HUDEP-2 (cell line): ENCODE measurements around the gene PIK3R5.

Source experiments
- DNase-seq, 76 experiments: peaks; one replicate each; lab custom pipeline; 2025; ENCODE audit not compliant: unreplicated experiment in 76 of 76; lab: John Stamatoyannopoulos, UW

PIK3R5 gene

GRCh38 chr17:8925141-8925540, 40.4 kb downstream of the PIK3R5 start:
- DNase-seq: no peak

- DNase-seq: no peak
Measured at GRCh38 chr17:8924595-8924994, 40.9 kb downstream of the PIK3R5 start.

- no peak for DNase-seq
Measured at GRCh38 chr17:8923762-8924161, 41.7 kb downstream of the PIK3R5 start.

GRCh38 chr17:8922928-8923327, 42.6 kb downstream of the PIK3R5 start:
- DNase-seq: no peak

GRCh38 chr17:8922451-8922850, 43.1 kb downstream of the PIK3R5 start:
- no peak for DNase-seq

- DNase-seq: no peak
Measured at GRCh38 chr17:8921147-8921546, 44.4 kb downstream of the PIK3R5 start.

GRCh38 chr17:8918807-8919465, 46.6 kb downstream of the PIK3R5 start:
- DNase-seq: no peak

- no peak for DNase-seq
Measured at GRCh38 chr17:8916466-8916865, 49.0 kb downstream of the PIK3R5 start.

- no peak for DNase-seq
Measured at GRCh38 chr17:8914554-8914953, 51.0 kb downstream of the PIK3R5 start.

- no peak for DNase-seq
Measured at GRCh38 chr17:8913879-8914278, 51.6 kb downstream of the PIK3R5 start.

- DNase-seq: no peak
Measured at GRCh38 chr17:8913091-8913490, 52.4 kb downstream of the PIK3R5 start.

- DNase-seq: no peak
Measured at GRCh38 chr17:8912084-8912981, 53.2 kb downstream of the PIK3R5 start.

GRCh38 chr17:8910969-8911604, 54.4 kb downstream of the PIK3R5 start:
- DNase-seq: no peak

GRCh38 chr17:8909586-8910270, 55.8 kb downstream of the PIK3R5 start:
- no peak for DNase-seq

GRCh38 chr17:8905331-8905730, 60.2 kb downstream of the PIK3R5 start:
- DNase-seq: no peak

GRCh38 chr17:8904686-8905085, 60.8 kb downstream of the PIK3R5 start:
- DNase-seq: no peak

- DNase-seq: no peak
Measured at GRCh38 chr17:8904201-8904600, 61.3 kb downstream of the PIK3R5 start.

GRCh38 chr17:8900626-8901585, 64.6 kb downstream of the PIK3R5 start:
- no peak for DNase-seq

GRCh38 chr17:8900207-8900606, 65.3 kb downstream of the PIK3R5 start:
- DNase-seq: no peak

- no peak for DNase-seq
Measured at GRCh38 chr17:8898636-8899035, 66.9 kb downstream of the PIK3R5 start.
